CD14-positive monocyte (primary cell): Measurements from ENCODE around the gene RASL11B. TPM values are rescaled to one million over a fixed set of nuclear protein-coding genes. Genes with fewer than 3 reads are reported as not detected.

Source experiments
- DNase-seq, 3 donors: peaks; one replicate each; pipeline ENCODE4 v3.0.0-alpha.2; 2011 to 2022
- H2AFZ ChIP-seq: 2 replicates; pipeline ENCODE4 v1.6.0; 2012; ENCODE audit warnings: mild to moderate bottlenecking, low read depth, low read length, inconsistent platforms; ENCODE audit not compliant: insufficient read depth, poor library complexity, severe bottlenecking
- H3K27ac ChIP-seq, 2 donors: 1 replicate in 1 of 2; 2 replicates in 1 of 2; pipeline ENCODE4 v1.5.1; 2012 to 2013; ENCODE audit warnings: low read length in 2 of 2, control low read depth in 1 of 2, inconsistent platforms in 1 of 2, low read depth in 1 of 2, mild to moderate bottlenecking in 1 of 2
- H3K27me3 ChIP-seq, 2 donors: one replicate each; pipeline versions ENCODE4 v1.6.0 to v1.6.1; 2011 to 2013; ENCODE audit warnings: low read length in 2 of 2; ENCODE audit not compliant: control insufficient read depth in 2 of 2, insufficient read depth in 2 of 2
- H3K36me3 ChIP-seq, 2 donors: replicated peaks in 1 of 2; 1 replicate in 1 of 2; 2 replicates in 1 of 2; pipeline versions ENCODE4 v1.5.1 to v1.6.1; 2012 to 2013; ENCODE audit warnings: low read length in 2 of 2, control low read depth in 1 of 2, inconsistent platforms in 1 of 2, mild to moderate bottlenecking in 1 of 2; ENCODE audit not compliant: insufficient read depth in 2 of 2, control insufficient read depth in 1 of 2
- H3K4me1 ChIP-seq, 2 donors: 1 replicate in 1 of 2; 2 replicates in 1 of 2; pipeline versions ENCODE4 v1.5.1 to v1.6.1; 2012 to 2013; ENCODE audit warnings: low read length in 2 of 2, control low read depth in 1 of 2, inconsistent platforms in 1 of 2, mild to moderate bottlenecking in 1 of 2, moderate library complexity in 1 of 2; ENCODE audit not compliant: insufficient read depth in 2 of 2, control insufficient read depth in 1 of 2
- H3K4me2 ChIP-seq: replicated peaks from 2 replicates; pipeline ENCODE3; 2012; ENCODE audit warnings: low read length, moderate library complexity, mild to moderate bottlenecking; ENCODE audit not compliant: poor library complexity, severe bottlenecking; ENCODE audit errors: extremely low read depth
- H3K4me3 ChIP-seq, 3 experiments: fragments of 200-600 bp in 1 of 3; sonication (generic) in 1 of 3; replicated peaks in 1 of 3; 1 replicate in 2 of 3; 2 replicates in 1 of 3; pipeline ENCODE4 v1.5.1; 2011 to 2013; ENCODE audit warnings: low read length in 3 of 3, mild to moderate bottlenecking in 3 of 3, control low read depth in 2 of 3, low read depth in 2 of 3, inconsistent platforms in 1 of 3, moderate library complexity in 1 of 3
- H3K79me2 ChIP-seq: 2 replicates; pipeline ENCODE4 v1.6.0; 2012; ENCODE audit warnings: mild to moderate bottlenecking, control low read depth, inconsistent platforms, low read length, moderate library complexity; ENCODE audit not compliant: insufficient read depth
- H3K9ac ChIP-seq: 2 replicates; pipeline ENCODE4 v1.6.0; 2017; ENCODE audit warnings: low read length, mild to moderate bottlenecking; ENCODE audit not compliant: insufficient read depth, poor library complexity, severe bottlenecking
- H3K9me3 ChIP-seq, 2 donors: replicated peaks in 1 of 2; 1 replicate in 1 of 2; 2 replicates in 1 of 2; pipeline versions ENCODE4 v1.5.1 to v1.6.1; 2012 to 2013; ENCODE audit warnings: low read length in 2 of 2, control low read depth in 1 of 2; ENCODE audit not compliant: control insufficient read depth in 1 of 2, insufficient read depth in 1 of 2
- H4K20me1 ChIP-seq: 2 replicates; pipeline ENCODE4 v1.6.0; 2012; ENCODE audit warnings: mild to moderate bottlenecking, low read length, control low read depth, moderate library complexity; ENCODE audit not compliant: insufficient read depth
- H3K27ac Mint-ChIP-seq, 7 donors: one replicate each; pipeline ENCODE4 v1.8.0; 2020; ENCODE audit warnings: mild to moderate bottlenecking in 7 of 7, mixed read lengths in 7 of 7, moderate library complexity in 6 of 7, inconsistent platforms in 2 of 7
- H3K27me3 Mint-ChIP-seq, 3 donors: one replicate each; pipeline ENCODE4 v1.8.0; 2021 to 2022; ENCODE audit warnings: low read depth in 3 of 3, mild to moderate bottlenecking in 3 of 3, mixed read lengths in 3 of 3, moderate library complexity in 3 of 3, inconsistent platforms in 1 of 3
- H3K36me3 Mint-ChIP-seq, 2 donors: one replicate each; pipeline ENCODE4 v1.8.0; 2020; ENCODE audit warnings: mixed read lengths in 2 of 2, inconsistent platforms in 1 of 2, mild to moderate bottlenecking in 1 of 2
- H3K4me1 Mint-ChIP-seq: one replicate; pipeline ENCODE4 v1.8.0; 2020; ENCODE audit warnings: mild to moderate bottlenecking, mixed read lengths
- H3K4me3 Mint-ChIP-seq, 2 donors: one replicate each; pipeline ENCODE4 v1.8.0; 2020; ENCODE audit warnings: mild to moderate bottlenecking in 2 of 2, mixed read lengths in 2 of 2, moderate library complexity in 1 of 2
- H3K9me3 Mint-ChIP-seq, 7 donors: one replicate each; pipeline ENCODE4 v1.8.0; 2020 to 2022; ENCODE audit warnings: mixed read lengths in 7 of 7, mild to moderate bottlenecking in 6 of 7, moderate library complexity in 6 of 7, inconsistent platforms in 2 of 7
- CTCF ChIP-seq: fragments of 200-600 bp; IDR thresholded peaks from one replicate; pipeline ENCODE4 v1.8.0; 2022; ENCODE audit warnings: antibody characterized with exemption, mild to moderate bottlenecking
- WGBS: methylation state at CpG from one replicate; pipeline ENCODE4 v1.1.5; 2013; ENCODE audit warnings: missing lambda C conversion rate; ENCODE audit not compliant: insufficient coverage; 5-methylcytosine and 5-hydroxymethylcytosine counted together
- intact Hi-C, 2 donors: fragments of 100-400 bp; cut with micrococcal nuclease; formaldehyde crosslinking; loops; one replicate each; pipeline versions ENCODE4 v1.15.0 to v1.15.1; 2023
- polyA plus RNA-seq, 3 donors: library from polyadenylated mRNA; depleted of rRNA in 1 of 3; unstranded in 2 of 3; stranded (reverse) in 1 of 3; fragments of 300-500 nt in 2 of 3; fragments of >200 nt in 1 of 3; fragmentation: Illumina TruSeq in 2 of 3; gene quantifications; 1 replicate in 2 of 3; 2 replicates in 1 of 3; pipeline ENCODE4 v1.2.3, GENCODE V29; 2012 to 2021

RASL11B gene
- polyA plus RNA-seq, 3 donors: not detected

- peaks cover 16 to 17% of the 10 kb centered on the region in 2 donors for H3K4me1 ChIP-seq
- H3K9ac ChIP-seq: no peak overlapping the region
- Mint-ChIP-seq H3K9me3 (peaks cover 0 to 3% (median 0%) of the 10 kb centered on the region in 7 donors), H3K27me3 (peaks cover under 1 to 3% (median 2%) of the 10 kb centered on the region in 3 donors), H3K36me3 (no peaks in the 10 kb centered on the region), H3K4me3 (no peak overlapping the region), H3K4me1 (peaks cover 20% of the 10 kb centered on the region), H3K27ac (peak overlapping the region in 1 of 7 donors; percentile 1)
- H3K27ac ChIP-seq: peak overlapping the region in 1 of 2 donors; percentile 36
- no peak overlapping the region for H3K4me2 ChIP-seq
- no peaks in the 10 kb centered on the region for H3K27me3 ChIP-seq
- intact Hi-C loops: no loop called here
- no peak overlapping the region for H3K4me3 ChIP-seq
- H3K79me2 ChIP-seq: no peaks in the 10 kb centered on the region
- H3K9me3 ChIP-seq: no peaks in the 10 kb centered on the region
- no peaks in the 10 kb centered on the region for H4K20me1 ChIP-seq
- DNase-seq: no peak
- no peak for TF ChIP-seq CTCF
- H2AFZ ChIP-seq: peak overlapping the region; percentile 66
- H3K36me3 ChIP-seq: no peaks in the 10 kb centered on the region
- WGBS: 84% methylated on average over 2 of the region's 3 CpGs
Observed at GRCh38 chr4:52842792-52843191, 19.3 kb upstream of the RASL11B start.

- Histone ChIP-seq H4K20me1 (no peaks in the 10 kb centered on the region), H3K27me3 (no peaks in the 10 kb centered on the region), H3K27ac (peak overlapping the region in 1 of 2 donors; percentile 72), H3K9me3 (no peaks in the 10 kb centered on the region), H3K9ac (no peak overlapping the region), H3K79me2 (no peaks in the 10 kb centered on the region), H3K36me3 (no peaks in the 10 kb centered on the region), H2AFZ (peak overlapping the region; percentile 66), H3K4me2 (peak overlapping the region; percentile 21), H3K4me1 (peaks cover 16 to 17% of the 10 kb centered on the region in 2 donors), H3K4me3 (no peak overlapping the region)
- peaks cover 0 to 3% (median 1%) of the 10 kb centered on the region in 3 donors for H3K27me3 Mint-ChIP-seq
- peak overlapping the region; percentile 4 to 87 (median 80) for H3K27ac Mint-ChIP-seq
- H3K36me3 Mint-ChIP-seq: no peaks in the 10 kb centered on the region
- WGBS: no CpG with 5 or more reads among the region's 2 CpGs
- intact Hi-C loops: no loop called here
- peaks cover 20% of the 10 kb centered on the region for H3K4me1 Mint-ChIP-seq
- no peak for DNase-seq
- H3K9me3 Mint-ChIP-seq: peaks cover 0 to 3% (median 0%) of the 10 kb centered on the region in 7 donors
- peak overlapping the region in 1 of 2 donors; percentile 72 for H3K4me3 Mint-ChIP-seq
- no peak for TF ChIP-seq CTCF
Observed at GRCh38 chr4:52843351-52843750, 18.8 kb upstream of the RASL11B start.
